IPS-11a (cell line): ENCODE measurements around the gene VWA5B2.

Experiments
- H3K4me3 ChIP-seq: one replicate; pipeline ENCODE4 v1.5.1; 2013; ENCODE audit warnings: low read depth, low read length, control low read depth

VWA5B2 gene

DNA sequence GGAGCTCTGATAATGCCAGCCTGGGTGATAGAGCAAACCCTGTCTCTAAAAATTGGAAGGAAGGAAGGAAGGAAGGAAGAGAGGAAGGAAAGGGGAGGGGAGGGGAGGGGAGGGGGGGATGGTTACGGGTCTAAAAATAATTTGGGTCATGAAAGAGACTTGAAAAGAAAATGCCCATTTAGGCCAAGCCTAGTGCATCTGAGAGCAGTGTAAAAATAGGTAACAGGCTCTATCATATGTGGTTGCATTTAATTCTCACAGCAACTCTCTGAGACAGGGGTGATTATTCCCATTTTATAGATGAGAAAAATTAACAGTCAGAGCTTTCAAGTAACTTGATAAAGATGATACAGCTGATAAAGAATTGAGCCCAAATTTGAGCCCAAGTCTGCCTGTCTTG, 42.9 kb downstream of the VWA5B2 start:
- H3K4me3 ChIP-seq = no peak overlapping the region

DNA sequence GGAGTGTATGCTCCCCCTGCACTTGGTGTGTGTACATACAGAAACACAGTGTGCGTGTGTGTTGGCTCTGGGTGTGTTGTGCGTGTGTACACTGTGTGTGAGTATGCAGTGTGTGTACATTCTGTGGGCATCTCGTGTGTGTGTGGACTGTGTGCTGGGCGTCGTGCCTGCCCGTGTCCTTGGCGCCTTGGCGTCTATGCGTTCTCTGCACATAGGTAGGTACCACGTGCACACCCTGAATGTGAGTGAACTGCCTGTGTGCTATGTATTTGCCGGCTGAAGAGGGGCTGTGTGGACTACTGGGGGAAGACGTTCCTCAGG, 46.0 kb downstream of the VWA5B2 start:
- H3K4me3 ChIP-seq = peak overlapping the region; percentile 1

DNA sequence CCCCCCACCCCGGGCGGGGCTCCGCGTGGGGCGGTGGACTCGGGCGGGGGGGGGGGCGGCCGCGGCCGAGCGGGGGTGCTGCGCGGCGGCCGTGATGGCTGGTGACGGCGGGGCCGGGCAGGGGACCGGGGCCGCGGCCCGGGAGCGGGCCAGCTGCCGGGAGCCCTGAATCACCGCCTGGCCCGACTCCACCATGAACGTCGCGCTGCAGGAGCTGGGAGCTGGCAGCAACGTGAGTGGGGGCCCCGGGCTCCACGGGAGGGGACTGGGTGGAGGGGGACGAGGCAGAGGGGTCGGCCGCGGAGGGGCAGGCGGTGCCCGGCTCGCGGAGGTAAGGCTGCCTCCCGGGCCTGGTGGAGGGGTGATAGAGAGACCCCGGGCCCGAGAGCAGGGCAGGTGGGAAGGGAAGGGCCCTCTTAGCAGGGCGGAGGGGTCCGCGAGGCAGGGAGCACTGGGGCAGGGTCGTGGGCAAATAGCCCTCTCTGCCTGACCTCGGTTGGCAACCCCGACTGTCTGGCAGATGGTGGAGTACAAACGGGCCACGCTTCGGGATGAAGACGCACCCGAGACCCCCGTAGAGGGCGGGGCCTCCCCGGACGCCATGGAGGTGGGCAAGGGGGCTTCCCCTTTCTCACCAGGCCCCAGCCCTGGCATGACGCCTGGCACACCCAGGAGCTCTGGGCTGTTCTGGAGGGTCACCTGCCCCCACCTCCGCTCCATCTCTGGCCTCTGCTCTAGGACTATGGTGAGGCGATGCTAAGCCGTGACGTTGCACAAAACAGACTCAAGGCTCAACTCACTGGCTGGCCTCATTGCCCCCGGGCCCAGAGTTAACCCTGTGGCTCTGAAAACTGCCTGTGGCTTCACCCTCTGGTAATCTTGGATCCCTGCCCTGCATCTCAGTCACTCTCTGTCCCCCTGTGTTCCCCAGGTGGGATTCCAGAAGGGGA, 46.9 kb downstream of the VWA5B2 start, which contains the start of gene ECE2:
TSS of gene ECE2 (plus strand) at position 62 of the 950 bp plus-strand sequence. CDS start at position 194, 132 bp downstream.
- peak within 1 kb of the TSS; percentile 27 for H3K4me3 ChIP-seq

DNA sequence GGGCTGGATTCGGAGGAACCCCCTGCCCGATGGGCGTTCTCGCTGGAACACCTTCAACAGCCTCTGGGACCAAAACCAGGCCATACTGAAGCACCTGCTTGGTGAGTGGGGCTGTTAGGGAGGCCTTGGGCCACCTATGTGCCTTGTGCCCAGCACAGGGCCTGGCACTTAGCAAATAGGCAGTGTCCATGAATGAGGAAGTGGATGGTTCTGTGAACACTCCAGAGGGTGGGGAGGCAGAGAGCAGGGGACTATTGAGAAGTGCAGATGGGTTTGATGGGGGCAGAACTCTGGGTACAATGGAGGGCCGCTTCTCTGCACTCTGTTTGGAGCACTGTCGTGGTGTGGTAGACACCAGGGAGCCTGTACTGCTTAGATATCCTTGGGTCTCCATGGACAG, 48.0 kb downstream of the VWA5B2 start:
- no peak overlapping the region for H3K4me3 ChIP-seq

DNA sequence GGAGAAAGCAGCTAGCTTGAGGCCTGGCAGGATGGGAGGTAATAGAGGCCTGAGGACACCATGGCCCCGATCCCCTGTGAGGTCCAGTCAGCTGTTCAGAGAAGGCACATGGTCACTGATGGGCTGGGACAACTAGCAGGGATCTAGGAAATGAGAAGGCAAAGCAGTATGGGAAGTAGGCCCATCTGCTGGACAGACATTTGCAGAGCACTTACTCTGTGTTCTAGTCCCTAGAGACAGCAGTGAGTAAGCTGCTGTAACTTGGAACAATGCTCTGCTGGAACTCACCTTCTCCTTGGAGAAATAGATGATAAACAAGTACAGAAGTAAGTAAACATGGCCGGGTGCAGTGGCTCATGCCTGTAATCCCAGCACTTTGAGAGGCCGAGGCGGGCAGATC, 53.6 kb downstream of the VWA5B2 start:
- H3K4me3 ChIP-seq = no peak overlapping the region

DNA sequence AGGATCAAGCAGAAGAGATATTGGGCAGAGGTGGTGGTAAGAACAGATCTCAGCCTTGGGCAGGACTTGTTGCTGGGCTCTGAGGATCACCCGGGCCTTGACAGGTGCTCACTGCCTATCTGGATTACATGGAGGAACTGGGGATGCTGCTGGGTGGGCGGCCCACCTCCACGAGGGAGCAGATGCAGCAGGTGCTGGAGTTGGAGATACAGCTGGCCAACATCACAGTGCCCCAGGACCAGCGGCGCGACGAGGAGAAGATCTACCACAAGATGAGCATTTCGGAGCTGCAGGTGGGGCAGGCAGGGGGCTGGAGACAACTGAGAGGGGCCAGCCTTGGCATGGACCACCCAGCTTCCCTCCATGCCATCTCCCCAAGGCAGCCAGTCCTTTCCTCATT, 54.3 kb downstream of the VWA5B2 start:
- H3K4me3 ChIP-seq = no peak overlapping the region

DNA sequence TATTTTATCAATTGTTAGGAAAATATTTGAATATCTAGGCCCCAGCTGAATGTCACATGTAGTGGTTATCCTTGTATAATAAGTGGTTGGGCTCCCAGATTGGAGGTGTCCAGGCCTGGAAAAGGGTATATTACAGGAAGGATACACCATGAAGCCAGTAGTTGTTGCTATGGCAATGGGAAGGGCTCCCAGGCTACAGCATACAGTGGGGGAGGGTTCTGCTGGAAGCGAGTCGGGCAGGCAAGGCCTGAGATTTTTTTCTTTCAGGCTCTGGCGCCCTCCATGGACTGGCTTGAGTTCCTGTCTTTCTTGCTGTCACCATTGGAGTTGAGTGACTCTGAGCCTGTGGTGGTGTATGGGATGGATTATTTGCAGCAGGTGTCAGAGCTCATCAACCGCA, 55.3 kb downstream of the VWA5B2 start:
- no peak overlapping the region for H3K4me3 ChIP-seq

DNA sequence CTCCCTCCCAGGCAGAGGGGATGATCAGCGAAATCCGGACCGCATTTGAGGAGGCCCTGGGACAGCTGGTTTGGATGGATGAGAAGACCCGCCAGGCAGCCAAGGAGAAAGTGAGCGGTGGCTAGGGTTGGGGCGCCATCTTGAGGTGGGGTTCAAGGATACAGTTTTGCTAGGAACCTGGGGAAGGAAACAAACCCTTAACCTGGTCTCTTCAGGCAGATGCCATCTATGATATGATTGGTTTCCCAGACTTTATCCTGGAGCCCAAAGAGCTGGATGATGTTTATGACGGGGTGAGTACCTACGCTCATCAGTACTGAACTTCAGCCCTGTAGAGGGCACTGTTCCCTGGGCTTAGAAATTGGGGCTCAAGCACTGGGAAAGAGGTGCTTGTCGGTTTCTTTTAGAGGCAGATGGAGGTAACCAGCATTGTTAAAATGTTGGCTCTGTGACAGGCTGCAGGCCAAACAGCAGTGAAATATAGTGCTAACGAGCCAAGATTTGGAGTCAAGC, 60.1 kb downstream of the VWA5B2 start:
- no peak overlapping the region for H3K4me3 ChIP-seq

DNA sequence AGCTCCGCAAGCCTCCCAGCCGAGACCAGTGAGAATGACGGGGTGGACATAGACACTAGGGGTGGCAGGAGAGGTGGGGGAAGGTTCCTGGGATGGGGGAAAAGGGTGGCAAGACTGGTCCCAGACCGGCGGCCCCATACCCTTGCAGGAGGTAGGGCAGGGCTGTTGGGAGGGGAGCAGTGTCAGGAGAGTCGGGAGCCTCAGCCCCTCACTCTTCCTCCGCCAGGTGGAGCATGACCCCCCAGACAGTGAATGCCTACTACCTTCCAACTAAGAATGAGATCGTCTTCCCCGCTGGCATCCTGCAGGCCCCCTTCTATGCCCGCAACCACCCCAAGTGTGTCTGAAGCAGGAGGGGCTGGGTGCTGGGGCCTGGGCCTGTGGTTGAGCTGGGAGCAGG, 60.9 kb downstream of the VWA5B2 start:
- H3K4me3 ChIP-seq = no peak overlapping the region

DNA sequence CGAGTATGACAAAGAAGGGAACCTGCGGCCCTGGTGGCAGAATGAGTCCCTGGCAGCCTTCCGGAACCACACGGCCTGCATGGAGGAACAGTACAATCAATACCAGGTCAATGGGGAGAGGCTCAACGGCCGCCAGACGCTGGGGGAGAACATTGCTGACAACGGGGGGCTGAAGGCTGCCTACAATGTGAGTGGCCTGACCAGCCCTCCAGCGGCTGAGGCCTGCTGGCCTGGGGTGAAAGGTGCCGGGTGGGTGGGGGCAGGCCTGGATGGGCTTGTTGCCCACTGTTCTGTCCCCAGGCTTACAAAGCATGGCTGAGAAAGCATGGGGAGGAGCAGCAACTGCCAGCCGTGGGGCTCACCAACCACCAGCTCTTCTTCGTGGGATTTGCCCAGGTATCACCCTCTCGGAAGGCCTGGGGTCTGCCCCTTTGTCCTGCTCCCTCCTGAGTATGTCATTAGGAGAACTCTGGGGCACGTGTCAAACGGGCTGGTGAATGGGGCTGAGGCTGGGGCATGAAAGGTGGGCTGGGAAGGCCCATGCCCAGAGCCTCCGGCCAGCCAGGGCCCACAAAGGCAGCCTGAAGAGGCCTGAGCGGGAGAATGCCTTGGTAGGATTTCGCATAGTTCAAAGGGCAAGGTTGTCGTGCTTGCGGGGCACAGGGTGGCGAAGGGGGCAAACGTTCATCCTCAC, 61.8 kb downstream of the VWA5B2 start:
- no peak overlapping the region for H3K4me3 ChIP-seq
